Measurements from ENCODE around the gene MATN3.
A peak's percentile ranks its signal among the peaks of the same experiment; 100 is the strongest.
"Not testable (repeated sequence)": the region's sequence is repeated elsewhere in the genome, so short reads cannot be mapped to it uniquely, and the experiment has no call there.

The MATN3 gene, protein sequence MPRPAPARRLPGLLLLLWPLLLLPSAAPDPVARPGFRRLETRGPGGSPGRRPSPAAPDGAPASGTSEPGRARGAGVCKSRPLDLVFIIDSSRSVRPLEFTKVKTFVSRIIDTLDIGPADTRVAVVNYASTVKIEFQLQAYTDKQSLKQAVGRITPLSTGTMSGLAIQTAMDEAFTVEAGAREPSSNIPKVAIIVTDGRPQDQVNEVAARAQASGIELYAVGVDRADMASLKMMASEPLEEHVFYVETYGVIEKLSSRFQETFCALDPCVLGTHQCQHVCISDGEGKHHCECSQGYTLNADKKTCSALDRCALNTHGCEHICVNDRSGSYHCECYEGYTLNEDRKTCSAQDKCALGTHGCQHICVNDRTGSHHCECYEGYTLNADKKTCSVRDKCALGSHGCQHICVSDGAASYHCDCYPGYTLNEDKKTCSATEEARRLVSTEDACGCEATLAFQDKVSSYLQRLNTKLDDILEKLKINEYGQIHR

DNA sequence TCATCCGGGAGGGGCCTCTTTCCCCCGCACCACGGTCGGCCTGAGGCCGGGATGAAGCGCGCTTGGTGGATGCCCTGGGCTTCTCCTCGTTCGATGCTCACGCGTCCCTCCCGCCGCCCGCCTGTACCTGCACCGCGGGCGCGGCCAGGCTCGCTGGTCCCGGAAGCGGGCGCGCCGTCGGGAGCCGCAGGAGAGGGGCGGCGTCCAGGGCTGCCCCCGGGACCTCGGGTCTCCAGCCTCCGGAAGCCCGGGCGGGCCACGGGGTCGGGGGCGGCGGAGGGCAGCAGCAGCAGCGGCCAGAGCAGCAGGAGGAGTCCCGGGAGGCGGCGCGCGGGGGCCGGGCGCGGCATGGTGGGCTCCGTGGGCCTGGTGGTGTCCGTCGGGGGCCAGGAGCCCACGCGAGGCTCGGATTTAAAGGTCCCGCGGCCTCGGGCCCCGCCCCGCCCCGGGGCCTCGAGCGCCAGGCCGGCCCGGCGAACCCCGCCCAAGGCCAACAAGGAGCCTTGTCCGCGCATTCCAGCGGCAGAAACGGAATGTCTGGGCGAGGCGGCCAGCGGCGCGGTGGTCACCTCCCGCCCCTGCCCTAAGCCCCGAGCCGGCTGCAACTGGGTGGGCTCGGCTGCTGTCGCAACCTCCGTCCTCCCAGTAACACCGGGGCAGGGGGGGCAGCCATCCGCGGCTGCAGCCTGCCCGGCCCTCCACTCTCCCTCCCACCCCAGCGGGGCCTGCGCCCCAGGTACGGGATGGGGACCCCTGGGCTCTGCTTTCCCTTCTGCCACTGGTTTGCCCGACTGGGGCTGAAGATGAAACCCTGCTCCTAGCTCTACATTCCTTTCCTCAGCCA is at the start of gene MATN3:
MATN3 (minus strand) TSS at position 387 of the 844 bp plus-strand sequence; CDS start at position 350, 37 bp downstream.
- no peak for DNase-seq

DNA sequence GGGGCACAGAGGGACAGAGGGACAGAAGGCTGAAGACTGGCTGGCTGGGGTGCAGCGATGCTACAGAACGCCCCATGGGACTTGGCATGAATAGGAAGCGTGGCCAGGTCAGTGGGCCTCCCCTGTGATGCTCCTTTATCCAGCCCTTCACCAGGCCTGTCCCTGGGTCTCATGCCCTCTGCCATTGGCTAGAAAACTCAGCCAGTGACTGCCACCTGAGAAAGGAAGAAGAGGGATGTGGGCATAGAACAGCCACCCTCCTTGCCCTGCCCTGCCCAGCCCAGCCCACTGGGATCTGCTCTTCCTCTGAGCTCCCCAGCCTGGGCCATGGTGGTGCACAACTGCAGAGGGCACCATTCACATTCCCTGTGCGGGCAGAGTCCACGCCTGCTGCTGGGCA is 49.5 kb upstream of the MATN3 start:
- no peak for DNase-seq

DNA sequence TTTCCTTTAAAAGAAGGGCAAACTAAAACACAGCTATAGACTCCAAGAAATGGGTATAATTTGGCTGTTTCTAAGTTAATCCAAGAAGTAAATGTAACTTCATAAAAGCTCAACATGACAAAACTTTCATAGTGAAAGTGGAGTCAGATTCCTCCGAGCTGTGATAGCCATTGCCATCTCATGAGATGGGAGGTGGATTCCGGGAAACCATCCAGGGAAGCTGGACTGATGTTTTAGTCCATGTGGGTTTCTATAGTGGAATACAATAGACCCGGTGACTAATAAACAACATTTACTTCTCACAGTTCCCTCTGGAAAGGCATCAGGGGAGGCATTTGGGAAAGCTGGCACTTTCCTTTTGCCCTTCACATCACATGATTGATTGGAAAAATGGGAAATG is 49.0 kb upstream of the MATN3 start:
- DNase-seq, result no peak

DNA sequence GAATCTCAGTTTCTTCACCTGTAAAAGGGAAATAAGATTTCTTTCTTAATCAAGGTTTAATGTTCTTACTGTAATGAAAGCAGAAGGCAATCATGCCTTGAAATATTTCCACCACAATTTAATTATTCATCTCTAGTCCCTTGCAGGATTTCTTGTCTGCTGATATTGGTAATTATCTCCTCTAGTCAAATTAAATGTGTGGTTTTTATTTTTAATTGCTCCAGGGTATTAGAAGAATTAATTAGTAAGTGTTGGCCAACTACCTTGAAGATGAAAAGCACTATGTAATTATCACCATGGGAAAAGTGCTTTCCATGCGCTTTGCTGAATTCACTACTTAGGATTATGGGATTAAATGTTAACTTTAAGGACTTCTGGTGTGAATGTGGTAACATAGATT is 47.6 kb upstream of the MATN3 start:
- DNase-seq, result no peak

DNA sequence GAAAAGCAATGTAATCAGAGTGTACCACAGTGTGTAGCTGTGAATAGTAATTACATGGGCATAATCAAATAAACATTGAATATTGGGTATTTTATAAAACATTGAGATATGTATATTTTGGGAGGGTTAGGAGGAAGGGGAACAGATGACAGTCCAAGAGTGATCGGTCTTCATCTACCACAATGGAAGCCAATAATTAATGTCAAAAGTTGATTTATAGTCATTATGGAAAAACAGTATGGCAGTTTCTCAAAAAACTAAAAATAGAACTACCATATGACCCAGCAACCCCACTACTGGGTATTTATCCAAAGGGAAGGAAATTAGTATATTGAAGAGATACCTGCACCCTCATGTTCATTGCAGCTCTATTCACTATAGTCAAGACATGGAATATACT is 44.8 kb upstream of the MATN3 start:
- DNase-seq, result no peak

DNA sequence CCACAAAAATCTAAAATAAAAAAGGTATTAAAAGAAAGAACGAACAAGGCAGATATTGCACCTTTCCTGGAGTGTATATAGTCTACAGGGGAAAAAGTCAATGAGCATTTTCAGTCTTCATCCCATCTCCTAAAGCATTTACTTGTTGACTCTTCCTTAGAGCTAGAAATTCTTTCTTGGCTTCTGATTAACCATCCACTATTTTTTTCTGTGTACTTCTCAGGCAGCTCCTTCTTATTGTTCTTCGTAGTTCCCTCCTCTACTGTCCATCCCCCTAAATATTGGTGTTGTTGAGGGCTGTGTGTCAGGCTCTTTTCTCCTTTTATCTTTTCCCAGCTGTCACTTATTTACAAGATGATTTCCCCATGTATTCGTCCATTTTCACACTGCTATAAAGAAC is 42.5 kb upstream of the MATN3 start:
- DNase-seq, result no peak

DNA sequence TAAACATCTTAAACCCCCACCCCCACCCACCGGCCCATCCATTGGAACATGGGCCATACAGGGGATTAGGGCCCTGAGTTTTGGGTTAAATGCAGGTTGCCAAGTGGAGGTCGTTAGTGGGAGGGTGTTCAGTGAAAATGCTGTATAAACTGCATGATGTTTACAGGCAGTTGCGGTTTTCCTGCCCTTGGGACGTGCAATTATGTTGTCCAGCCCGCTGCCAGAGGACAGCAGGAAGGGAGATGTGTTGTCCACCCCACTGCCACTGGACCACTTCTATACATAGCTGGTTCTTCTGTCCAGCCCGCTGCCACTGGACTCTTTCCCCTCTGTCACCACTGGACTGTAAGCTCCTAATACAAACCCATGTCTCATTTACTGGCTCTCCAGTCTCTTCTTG is 41.7 kb upstream of the MATN3 start:
- DNase-seq, result no peak

DNA sequence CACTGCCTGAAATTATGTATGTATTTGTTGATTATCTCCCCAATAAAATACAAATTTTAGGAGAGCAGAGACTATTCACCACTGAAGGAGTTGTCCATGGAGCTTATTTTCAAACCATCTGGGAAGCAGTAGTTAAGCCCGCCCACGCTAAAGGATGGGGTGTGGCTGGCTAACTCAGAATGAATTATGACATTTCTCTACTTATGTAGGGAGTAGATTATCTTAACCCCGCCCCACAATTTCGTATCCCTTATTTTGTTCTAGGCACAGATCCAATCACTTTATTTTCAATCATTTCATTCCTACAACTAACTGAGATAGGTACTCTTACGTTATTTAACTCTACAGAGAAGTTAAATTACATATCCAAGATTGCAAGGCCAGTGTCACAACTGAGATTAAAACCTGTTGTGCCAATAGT is 40.4 kb upstream of the MATN3 start:
- DNase-seq, result no peak

DNA sequence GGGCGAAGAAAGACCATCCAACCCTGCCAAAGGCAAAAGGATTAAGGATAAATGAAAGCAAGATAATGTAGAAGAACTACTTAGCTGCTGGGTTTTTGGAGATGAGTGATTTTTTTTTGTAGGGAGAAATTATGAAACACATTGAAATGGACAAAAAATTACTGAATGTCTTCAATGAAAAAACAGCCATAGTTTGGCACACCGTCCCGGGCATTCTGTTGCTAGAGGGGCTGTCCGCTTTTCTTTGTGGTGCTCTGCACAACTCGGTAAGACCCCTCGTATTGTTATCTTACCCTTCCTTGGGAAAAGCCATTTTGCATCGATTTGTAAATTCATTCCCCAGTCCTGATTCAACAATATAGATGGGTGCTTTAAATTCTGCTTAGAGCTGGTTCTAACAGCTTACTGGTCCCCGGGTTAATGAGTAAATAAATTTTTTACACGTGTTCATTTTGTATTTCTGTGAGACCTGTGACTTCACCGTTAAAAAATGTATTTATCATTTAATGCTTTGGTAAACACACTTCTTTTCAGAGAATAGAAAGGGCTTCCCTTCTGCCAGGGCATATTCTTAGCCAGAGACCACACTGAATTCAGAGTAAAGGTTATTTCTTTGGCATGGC is 39.9 kb upstream of the MATN3 start:
- DNase-seq, result no peak

DNA sequence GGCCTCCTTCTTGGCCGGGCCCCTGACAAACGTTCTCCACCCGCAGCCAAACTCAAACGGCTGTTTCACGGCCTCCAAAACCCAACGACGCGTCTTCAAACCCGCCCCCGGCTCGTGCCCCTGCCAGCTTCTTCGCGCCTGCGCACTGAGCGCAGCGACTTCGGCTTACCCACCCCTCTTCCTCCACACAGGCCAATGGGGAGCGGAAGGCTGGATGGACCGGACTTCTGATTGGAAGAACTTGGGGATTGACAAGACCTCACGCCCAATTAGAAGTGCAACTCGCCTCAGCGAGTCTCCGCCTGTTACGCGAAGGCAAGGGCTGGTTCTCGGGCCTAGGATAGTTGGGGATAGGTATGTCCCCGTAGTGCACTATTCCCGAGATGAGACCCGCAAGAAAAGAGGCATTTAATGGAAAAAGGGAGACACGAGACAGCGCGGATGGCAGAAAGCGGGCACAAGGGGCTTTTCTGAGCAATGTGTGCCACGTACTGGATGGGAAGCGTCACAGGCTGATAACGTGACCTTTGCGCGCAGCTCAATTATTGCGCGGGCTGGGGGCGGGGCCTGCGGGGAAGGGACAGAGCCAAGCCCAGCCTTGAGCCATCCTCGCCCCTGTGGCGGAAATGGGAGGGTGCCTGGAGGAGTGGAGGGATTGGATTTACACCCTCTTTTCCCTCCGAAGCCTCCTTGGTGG is 39.2 kb upstream of the MATN3 start, which contains the start of gene LAPTM4A:
LAPTM4A (minus strand) TSS at position 97 of the 697 bp plus-strand sequence. CDS start 108 bp downstream, outside the sequence.
- peak; percentile 98 for DNase-seq

DNA sequence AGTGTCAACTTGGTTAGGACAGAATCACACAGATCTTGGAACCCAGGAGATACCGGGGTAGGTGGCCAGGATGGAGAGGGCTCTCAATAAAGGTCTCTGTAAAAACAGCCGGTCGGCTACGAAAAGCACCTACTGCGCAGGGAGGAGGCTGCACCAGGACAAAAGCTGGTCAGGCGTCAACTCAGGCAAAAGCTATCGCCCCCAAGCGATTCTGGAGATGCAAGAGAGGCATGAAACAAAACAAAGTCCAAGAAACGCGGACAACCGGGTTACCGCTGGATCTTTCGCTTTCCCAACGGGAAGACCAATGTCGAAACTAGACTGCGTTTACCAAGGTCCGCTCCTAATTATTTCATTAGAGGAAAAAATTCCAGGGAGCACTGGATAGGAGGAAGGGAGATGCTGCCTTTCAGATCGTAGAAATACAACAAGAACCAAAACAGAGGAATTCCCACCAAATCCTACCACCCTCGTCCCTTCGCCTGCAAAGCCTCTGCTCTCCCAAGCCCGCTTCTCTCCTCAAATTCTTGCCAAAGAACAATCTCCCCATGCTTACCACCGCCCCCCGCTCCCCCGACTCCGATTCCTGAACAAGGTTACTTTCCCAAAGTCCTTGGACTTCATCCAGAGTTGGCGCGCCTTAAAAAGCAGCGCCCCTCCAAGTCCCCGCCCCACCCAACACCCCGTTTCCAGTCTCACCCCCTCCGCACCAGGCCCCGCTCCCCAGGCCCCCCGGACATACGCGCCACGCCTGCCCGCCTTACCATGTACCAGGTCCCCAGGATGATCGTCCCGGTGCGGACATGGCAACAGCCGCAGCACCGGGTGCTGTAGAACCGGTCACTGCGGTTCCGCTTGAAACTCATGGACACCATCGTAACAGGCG is 38.4 kb upstream of the MATN3 start:
- peak; percentile 8 for DNase-seq

DNA sequence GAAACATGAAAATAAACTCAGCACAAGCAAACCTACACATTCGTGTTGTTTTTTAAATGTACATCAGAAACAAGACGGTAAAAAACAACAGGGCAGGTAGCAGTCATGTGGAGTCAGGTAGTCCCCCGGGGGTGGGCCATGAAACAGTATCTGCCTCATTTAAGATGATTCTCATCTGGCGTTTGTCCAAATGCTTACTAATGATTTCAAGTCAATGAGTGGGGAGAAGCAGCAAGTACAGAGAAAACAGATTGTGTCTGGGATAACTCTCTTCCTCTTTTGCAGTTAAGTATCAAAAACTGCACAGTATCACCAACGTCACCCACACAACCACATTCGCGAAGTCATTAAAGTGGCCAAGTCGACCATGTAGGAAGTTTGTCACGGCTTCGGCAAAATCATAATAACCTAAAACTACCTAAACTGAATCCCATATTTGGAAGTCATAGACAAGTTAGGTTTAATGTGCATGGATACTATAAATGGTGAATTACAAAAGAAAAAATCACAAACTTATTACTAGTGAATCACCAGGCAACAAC is 37.7 kb upstream of the MATN3 start:
- DNase-seq, result peak; percentile 71

DNA sequence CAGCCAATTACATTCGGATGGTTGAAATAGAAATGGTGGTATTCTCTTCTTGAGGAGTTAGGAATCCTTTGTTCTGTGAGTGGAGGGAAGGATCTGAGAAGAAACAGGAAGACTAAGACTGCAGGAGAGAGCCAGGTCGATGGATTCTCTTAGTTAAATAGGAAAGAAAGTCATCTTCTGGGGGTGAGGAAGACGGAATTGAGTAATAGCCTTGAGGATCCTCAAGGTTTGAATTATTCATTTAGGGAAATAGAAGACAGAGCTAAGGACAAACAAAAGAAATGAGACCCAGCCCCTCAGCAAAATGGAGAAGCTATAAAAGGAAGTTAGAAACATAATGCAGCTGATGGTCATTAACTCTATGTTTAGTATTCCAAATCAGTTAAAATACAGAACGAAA is 37.2 kb upstream of the MATN3 start:
- DNase-seq, result peak; percentile 22

DNA sequence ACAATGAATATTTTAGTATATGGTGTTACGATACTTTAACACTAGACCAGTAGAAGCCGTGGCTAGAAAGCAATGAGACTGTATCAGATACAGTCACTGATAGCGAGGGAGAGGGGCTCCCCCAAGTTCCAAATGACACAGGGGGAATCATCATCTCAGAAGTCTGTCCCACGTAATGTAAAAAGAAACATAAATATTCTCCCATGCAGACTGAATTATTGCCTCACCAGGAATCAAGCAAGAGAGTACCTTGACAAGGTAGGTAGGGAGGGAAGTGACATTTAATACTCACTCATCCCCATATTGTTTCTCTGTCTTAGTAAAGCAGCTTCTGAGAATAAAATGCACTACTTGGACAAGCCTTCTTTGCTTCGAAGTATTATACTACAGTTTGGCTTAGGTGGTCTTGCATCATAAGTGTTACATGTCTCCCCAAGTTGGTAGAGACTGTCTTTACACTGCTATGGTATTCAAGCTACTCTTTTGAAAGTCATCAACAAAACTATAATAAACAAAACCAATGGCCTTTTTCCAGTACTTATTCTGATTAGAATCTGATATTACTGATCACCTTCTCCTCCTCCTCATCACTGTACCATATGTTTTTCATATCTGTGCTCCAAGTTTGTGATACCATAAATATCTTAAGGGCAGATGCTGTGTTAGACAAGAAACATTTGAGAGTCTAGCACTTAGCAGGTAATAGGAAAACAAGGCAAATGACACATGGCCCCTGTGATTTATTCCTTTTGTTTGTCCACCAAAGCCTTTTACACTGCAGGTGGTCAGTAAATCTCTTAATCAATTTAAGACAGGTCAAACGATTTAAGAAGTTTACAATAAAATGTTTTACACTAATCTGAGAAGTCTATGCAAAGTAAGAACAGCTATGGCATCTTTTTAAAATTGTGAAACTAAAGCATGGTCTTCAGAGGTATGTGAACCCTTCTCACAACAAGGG is 36.3 kb upstream of the MATN3 start:
- DNase-seq, result no peak

DNA sequence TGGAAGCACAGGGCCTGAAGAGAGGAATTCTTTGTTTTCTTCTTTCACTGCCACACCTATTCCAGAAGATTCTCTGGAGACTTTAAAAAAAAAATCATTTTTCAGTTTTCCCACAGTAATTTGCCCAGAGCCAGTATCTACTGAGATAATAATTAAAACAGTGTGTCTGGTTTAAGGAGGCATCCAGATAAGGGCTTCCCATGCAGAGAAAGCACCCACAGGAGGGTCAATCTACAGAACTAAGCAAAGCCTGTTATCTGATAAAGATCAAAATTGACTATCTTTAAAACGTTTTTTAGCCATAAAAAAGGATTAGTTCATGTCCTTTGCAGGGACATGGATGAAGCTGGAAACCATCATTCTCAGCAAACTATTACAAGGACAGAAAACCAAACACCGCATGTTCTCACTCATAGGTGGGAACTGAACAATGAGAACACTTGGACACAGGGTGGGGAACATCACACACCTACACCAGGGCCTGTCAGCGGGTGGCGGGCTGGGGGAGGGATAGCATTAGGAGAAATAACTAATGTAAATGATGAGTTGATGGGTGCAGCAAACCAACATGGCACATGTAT is 33.3 kb upstream of the MATN3 start:
- DNase-seq, result not testable (repeated sequence)

DNA sequence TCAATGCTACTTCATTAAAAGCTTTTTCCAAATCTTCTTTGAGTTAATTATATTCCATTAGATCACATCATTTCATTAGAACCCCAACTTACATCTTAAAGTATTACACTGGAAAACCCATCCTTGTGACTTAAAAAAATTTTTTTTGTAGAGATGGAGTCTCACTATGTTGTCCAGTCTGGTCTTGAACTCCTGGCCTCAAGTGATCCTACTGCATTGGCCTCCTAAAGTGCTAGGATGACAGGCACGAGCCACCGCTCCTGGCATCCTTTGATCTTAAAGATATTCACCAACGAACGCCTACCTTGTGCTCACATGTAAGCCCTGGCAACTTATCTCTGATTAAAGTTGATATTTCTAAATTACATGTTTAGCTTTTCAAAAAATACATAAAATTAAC is 32.3 kb upstream of the MATN3 start:
- DNase-seq, result no peak

DNA sequence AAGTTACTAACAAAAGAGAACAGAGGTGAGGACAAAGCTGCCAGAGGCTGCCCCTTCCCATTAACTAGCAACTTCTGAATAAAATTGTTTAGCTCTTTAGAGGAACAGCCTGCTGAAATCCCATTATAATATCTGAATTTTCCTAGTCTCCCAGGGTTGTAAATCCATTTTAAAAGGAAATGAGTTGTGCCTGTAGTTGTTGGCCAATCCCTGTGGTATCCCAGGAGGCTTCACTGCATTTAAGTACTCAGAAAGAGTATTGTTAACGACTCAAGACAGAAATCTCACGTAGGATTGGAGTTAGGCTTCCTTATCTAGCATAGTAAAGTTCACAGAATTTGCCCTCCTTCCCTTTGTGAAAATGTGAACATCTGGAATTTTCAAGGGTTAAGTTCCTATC is 30.1 kb upstream of the MATN3 start:
- DNase-seq, result no peak

DNA sequence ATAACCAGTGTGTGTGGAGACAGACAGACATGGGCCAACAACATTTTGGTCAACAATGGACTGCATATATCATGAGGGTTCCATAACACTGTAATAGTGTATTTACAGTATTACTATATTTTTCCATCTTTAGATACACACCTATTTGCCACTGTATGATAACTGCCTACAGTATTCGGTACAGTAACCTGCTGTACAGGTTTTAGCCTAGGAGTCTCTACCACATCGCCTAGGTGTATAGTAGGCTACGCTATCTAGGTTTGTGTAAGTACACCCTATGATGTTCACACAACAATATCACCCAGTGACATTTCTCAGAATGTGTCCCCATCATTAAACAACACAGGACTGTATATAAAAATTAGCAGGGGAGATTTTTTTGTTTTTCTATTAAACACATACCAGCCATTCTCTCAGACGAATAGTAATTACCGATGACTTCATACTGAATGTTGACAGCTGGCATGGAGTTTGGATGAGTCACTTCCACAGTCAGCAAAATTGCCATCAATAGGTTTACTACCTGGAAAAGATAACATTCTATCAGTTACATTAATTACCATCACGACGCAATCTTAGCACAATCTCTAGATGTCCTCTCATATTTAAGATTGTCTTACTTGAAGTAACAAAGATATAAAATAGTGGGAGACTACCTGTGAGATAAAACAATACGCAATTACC is 28.2 kb upstream of the MATN3 start:
- no peak for DNase-seq

DNA sequence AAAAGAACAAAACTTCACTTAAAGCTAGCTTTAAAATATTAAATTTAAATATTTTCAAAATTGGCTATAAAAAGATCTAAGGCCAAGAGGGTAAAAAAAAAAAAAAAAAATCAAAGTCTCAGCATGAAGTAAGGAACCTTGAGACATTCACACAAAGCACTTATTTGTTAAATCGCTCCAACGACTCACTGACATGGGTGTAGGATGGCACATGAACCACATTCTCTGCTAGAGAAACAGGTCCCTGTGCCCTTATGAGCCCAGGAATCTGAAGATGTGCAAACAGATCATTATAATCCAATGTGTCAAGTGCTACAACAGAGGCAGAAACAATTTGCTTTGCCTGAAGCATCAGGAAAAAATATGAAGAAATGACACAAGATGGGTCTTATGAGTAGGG is 25.2 kb upstream of the MATN3 start:
- DNase-seq, result no peak
